Stimulated activated CD8-positive, alpha-beta memory T cell treated with anti-CD3 and anti-CD28 coated beads, Interleukin-7, amount 100 ng/mL, for 24 hours (primary cell): ENCODE results near the gene ARHGAP26.
"Not testable (repeated sequence)": the region's sequence is repeated elsewhere in the genome, so short reads cannot be mapped to it uniquely, and the experiment has no call there.

ENCODE experiments used
- DNase-seq: peaks from one replicate; pipeline ENCODE4 v3.0.0-alpha.2; 2020; ENCODE audit warnings: low read depth

ARHGAP26 gene

GRCh38 chr5:142965258-142966120, 195.3 kb downstream of the ARHGAP26 start:
- DNase-seq: not testable (repeated sequence)

GRCh38 chr5:142966121-142966420, 195.9 kb downstream of the ARHGAP26 start:
- DNase-seq: no peak

- DNase-seq: no peak
Observed at GRCh38 chr5:142969186-142969585, 199.0 kb downstream of the ARHGAP26 start.

GRCh38 chr5:142969624-142970439, 199.7 kb downstream of the ARHGAP26 start:
- DNase-seq: no peak

GRCh38 chr5:142970440-142971030, 200.4 kb downstream of the ARHGAP26 start:
- DNase-seq: no peak

GRCh38 chr5:142971303-142972013, 201.3 kb downstream of the ARHGAP26 start:
- no peak for DNase-seq

- no peak for DNase-seq
Observed at GRCh38 chr5:142972064-142972570, 201.9 kb downstream of the ARHGAP26 start.

- DNase-seq: no peak
Observed at GRCh38 chr5:142973932-142974331, 203.8 kb downstream of the ARHGAP26 start.

- DNase-seq: no peak
Observed at GRCh38 chr5:142974409-142974808, 204.2 kb downstream of the ARHGAP26 start.

- no peak for DNase-seq
Observed at GRCh38 chr5:142976861-142977260, 206.7 kb downstream of the ARHGAP26 start.

- no peak for DNase-seq
Observed at GRCh38 chr5:142977363-142978051, 207.3 kb downstream of the ARHGAP26 start.

GRCh38 chr5:142978252-142978651, 208.1 kb downstream of the ARHGAP26 start:
- no peak for DNase-seq

- DNase-seq: no peak
Observed at GRCh38 chr5:142978726-142979125, 208.5 kb downstream of the ARHGAP26 start.

- no peak for DNase-seq
Observed at GRCh38 chr5:142979636-142980035, 209.5 kb downstream of the ARHGAP26 start.

GRCh38 chr5:142981475-142981874, 211.3 kb downstream of the ARHGAP26 start:
- no peak for DNase-seq

- no peak for DNase-seq
Observed at GRCh38 chr5:142981886-142982820, 212.0 kb downstream of the ARHGAP26 start.

GRCh38 chr5:142982821-142983200, 212.6 kb downstream of the ARHGAP26 start:
- no peak for DNase-seq

- DNase-seq: no peak
Observed at GRCh38 chr5:142984011-142984410, 213.8 kb downstream of the ARHGAP26 start.

GRCh38 chr5:142984525-142984924, 214.3 kb downstream of the ARHGAP26 start:
- no peak for DNase-seq

GRCh38 chr5:142989270-142989669, 219.1 kb downstream of the ARHGAP26 start:
- not testable (repeated sequence) for DNase-seq
